Measurements from ENCODE around the gene TTF2.
"Not testable (repeated sequence)": the region's sequence is repeated elsewhere in the genome, so short reads cannot be mapped to it uniquely, and the experiment has no call there.

The TTF2 gene

DNA sequence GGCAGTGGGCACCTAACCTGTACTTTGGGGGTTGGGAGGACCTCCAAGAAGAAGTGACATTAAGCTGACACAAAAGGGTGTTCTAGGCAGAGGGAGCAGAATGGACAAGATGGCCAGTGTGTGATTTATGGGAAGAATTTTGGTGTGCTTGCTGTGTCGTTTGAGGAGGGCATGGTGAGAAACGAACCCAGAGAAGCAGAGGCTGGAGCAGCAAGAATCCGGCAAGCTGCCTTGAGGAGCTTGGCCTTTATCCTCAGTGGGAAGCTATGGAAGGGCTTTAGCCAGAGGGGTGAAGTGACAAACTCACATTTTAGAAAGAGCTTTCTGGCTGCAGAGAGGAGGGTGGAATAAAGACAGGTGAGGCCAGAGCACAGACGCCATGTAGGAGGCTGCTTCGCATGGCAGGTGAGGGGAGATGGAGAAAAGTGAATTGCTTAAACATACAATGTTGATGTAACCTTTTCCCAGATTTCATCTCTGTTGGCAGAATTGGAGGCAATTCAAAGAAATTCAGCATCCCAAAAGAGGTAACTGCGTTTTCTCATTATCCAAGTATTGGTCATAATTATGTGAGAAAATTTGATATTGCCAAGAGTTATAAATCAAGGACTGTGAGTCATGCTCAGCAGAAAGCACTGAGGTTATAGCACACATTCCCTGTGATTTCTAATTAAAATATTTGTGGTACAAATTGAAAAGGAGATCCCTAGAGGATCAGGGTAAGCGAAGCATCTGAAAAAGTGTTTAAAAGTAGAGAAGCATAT, 34.9 kb downstream of the TTF2 start:
- DNase-seq, result no peak

DNA sequence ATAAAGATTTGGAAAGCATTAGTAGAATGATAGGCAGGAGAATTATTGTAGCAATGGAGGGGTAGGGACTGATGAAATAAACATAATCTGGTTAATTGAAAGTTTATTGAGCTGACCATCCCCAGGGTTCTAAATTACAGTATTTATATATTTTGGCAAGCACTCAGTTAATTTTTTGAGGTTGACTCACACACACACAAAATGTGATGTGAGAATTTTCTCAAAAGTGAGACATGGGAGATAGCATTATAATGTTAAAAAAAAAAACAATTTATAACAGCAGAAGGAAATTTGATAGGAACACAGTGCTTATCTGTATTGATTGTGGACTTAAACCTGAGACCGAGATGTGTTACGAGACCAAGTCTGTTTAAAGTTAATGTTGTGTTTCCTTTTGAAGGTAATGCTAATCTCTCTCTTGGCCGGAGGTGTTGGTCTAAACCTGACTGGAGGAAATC, 36.9 kb downstream of the TTF2 start:
- no peak for DNase-seq

DNA sequence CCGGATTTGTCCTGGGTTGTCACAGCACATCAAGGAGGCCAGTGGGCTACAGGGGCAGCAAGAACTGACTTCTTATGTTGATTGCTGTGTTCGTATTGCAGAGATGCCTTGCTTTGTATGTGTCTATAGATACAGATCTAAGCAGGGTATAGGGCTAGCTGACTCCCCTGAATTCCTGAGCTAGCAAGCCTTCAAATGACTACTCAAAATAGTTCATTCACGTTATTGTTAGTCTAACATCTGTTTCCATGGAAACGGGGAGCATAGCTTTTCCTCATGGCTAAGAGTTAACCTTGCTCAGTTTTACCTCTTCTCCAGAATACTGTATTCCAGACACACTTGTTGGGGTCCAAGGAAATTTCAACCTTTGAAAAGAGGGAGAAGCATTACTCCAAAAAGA, 37.3 kb downstream of the TTF2 start:
- no peak for DNase-seq

DNA sequence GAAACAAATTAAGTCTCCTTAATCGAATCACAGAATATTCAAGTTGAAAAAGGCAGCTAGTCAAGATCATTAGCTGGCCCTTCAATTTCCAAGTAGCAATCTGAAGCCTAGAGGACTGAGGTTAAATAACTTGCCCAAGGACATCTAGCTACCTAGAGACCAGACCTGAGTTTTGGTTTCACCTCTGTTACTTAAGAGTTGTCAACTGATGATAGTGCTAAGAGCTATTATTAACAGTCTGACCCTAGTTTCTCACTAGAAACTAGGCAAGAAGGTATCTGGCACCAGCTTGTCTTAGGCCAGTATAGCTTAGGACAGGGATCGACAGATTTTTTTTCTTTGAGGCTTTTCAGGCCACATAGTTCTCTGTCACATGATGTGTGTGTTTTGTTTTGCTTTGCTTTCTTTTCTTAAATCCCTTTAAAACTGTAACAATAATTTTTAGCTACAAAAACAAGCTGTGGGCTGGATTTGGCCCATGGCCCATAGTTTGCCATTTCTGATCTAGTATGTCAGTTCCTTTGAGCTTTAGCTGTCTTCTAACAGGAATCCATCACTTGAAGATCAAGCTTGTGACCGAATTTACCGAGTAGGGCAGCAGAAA, 38.3 kb downstream of the TTF2 start:
- no peak for DNase-seq

DNA sequence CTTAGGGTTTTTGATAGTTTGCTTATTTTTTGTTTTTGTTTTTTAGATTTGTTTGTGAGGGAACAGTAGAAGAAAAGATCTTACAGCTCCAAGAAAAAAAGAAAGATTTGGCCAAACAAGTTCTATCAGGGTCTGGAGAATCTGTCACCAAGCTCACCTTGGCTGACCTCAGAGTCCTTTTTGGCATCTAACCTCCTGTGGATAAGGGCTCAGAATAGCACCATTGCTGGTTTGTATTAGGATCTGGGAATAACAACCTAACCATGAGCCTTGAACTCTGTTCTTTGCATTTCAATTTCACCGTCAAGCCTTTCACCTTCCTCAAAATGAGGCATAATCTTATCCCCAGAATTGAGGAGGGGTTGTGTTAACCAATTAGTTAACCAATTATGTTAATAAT, 41.2 kb downstream of the TTF2 start:
- DNase-seq, result no peak

DNA sequence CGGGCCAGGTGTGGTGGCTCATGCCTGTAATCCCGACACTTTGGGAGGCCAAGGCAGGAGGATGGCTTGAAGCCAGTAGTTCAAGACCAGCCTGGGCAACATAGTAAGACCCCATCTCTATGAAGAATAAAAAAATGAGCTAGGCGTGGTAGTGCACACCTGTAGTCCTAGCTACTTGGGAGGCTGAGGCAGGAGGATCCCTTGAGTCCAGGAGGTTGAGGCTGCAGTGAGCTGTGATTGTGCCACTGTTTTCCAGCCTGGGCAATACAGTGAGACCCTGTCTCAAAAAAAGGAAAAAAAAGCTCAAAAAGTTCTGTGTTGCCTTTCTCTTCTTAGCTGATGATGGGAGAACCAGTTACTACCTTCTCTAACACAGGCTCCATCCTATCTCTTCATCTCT, 41.7 kb downstream of the TTF2 start:
- not testable (repeated sequence) for DNase-seq

DNA sequence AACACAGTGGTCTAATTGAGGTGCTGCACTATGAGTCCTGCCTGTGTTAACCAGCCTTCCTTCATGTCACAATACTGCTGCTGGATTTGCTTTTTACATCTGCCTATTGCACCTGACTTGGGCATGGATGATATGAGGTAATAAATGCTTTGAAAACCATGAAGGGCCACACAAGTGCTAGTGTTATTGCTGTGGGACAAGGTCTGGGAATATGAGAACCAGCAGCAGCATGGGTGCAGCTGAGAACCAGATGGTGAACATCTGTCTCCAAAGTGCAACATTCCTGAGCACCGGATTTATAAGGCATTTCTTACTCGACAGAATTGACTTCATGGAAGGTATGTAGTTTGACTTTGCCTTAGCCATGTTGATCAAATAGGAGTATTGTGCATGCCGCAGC, 44.9 kb downstream of the TTF2 start:
- no peak for DNase-seq

DNA sequence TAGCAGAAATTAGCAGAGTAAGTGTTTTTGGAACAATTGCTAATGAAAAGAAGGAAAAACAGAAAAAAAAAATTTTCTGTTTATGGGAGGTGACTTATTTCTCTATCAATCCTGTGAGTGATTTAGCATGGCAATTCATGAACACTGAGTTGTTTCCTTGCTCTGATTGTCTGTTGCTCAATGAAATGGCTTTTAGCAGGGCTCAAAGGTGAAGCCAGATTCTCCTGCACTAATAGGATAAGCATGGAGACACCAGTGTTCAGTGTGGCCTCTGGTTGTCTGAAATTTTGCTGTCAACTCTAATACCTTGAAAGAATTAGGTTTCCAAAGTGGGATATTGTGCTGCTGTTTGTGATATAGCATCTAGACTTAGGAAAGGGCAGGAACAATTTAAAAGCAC, 45.6 kb downstream of the TTF2 start:
- DNase-seq, result no peak

DNA sequence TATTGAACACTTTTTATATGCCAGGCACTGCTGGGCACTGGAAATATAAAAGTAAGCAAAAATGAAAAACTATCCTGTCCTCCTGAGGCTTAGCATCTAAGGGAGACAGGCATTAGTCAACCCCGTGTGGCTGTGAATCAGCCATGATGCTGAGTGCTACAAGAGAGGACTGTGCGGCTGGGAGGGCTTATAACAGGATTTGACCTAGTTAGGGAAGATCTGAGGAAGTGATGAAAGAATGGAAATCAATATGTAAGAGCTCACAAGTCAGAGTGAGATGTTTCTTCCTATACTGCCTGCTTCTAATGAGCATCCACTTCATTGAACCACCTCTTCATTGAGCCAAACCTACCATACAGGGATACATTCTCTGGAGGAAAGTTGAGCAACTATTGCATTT, 46.4 kb downstream of the TTF2 start:
- no peak for DNase-seq

DNA sequence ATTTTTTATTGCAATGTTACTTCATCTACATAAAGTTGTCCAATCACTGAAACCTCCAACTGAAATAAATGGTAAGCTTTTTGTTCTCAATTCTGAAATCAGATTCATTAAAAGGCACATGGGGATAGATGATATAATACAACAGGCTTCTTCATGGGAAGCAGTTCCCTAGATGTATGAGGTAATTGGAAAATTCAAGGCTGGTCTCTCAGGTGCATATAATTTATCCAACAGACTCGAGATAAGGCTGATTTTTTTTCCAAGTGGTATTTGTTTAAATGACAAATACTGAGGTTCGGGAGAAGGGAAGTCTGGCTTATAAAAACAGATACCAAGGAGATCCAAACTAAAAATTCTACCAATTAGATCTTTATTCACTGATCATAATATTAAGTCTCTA, 47.2 kb downstream of the TTF2 start:
- no peak for DNase-seq

DNA sequence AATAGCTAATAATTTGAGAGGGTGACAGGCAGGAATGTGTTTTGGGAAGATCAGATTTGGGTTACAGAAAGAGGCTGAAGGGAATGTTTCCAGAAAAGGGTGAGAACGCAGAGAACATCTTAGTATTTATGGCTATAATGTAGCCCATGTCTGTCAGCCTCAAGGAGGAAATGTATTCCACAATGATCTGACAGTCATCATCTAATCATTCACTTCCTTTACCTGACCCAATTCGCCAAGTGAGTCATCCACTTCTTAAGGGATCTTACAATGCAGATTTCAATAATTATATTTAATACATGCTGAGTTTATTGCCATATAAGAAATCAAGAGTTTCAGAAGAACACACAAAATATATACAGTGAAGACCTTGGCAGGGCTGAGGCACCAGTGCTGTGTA, 50.6 kb downstream of the TTF2 start:
- DNase-seq, result no peak

DNA sequence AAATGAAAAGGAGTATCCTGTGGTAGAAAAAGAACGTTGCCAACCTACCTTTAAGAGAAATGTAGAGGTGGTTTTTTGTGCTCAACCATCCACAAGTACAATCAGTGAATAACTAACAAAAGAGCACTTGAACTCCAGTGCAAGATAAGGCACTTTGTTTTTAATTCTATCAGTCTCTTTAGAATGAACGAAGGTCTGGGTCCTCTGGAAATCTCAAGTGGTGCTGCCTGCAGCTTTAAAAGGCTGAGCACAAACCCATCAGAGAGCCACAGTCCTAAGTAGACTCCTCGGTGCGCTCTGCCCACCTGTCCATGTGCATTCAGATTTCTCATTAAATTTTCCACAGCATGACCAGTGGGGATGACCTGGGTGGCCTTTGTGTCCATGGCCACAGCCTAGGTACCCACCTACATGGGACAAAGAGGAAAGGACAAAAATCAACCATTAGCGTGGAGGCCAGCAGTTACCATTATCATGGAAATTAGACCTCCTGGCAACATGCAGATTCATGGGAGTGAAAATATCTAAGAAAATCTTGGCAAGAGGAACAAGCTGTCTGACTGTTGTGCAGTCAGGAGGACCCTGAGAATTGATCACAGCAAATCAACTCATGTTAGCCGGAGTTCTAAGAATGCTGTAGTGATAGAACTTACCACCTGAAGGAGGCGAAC, 52.1 kb downstream of the TTF2 start:
- DNase-seq, result no peak

DNA sequence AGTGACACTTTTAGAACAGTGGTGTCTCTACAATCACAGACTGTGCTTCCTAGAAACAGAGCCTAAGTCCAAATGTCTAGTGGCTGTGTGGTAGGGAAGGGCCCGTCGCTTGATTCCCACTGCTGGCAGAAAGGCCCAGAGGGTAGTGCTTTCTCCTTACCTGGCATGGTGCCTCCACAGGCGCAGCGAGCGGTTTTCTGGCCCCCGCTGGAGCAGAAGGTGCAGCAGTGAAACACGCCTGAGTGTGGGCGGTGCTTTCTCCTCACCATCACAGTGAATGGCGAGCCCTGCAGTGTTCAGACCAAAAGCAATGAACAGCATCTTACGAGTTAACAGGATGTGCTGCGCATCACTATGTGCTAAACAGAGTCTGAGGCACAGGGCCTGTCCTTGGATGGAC, 53.1 kb downstream of the TTF2 start:
- no peak for DNase-seq

DNA sequence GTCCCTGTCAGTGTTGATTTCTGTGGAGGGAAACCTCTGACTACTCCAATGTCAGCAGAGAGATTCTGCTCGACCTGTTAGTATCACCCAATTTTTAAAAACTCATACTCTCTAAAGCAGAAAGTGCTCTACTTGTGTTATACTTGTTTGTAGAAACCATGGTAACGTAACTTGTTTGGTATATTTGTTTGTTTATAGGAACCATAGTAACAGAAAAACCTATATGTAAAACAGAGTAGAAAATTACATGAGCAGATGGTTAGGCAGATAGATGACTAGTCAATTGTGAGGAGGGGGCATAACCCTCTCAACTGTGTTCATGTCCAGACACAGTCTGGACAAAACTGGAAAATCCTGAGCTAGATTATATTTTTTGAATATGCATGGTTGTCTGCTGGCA, 54.8 kb downstream of the TTF2 start:
- no peak for DNase-seq

DNA sequence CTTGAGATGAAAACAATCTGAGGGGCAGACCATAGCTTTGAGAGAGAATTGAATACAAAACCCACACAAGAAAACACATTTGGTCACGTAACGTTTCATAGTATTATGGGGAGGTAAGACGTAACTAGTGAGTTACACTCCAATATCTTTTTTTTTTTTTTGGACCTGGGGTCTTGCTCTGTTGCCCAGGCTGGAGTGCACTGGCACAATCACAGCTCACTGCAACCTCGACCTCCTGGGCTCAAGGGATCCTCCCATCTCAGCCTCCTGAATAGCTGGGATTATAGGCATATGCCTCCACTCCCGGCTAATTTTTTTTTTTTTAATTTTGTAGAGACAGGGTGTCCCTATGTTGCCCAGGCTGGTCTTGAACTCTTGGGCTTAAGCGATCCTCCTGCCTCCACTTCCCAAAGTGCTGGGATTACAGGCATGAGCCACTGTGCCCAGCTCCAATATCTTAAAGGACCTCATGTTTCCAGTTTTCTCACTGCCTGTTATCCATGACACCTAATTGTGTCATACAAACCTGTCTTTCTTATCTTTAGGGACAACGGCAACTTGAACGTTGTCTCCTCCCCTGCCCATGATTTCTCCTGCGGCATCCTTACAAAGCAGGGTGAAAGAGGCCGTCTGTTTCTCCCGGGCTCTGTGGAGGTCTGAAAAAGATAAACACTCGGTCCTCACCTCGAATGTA, 56.1 kb downstream of the TTF2 start:
- no peak for DNase-seq

DNA sequence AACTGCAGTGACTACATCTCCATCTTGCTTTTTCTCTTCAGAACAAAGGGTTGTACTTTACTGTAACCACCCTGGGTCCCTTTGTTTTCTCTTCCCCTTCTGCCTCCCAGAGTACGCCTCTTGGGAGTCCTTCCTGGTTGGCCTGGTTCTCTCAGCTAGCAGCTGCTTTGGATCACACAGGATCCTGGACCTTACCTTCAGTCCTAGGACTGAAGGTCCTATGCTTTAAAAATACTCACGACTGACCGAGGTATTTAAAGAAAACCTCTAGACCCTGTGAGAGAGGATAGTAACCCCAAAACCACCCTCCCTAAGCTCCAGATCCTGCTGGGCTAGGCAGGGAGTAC, 56.6 kb downstream of the TTF2 start:
- no peak for DNase-seq

DNA sequence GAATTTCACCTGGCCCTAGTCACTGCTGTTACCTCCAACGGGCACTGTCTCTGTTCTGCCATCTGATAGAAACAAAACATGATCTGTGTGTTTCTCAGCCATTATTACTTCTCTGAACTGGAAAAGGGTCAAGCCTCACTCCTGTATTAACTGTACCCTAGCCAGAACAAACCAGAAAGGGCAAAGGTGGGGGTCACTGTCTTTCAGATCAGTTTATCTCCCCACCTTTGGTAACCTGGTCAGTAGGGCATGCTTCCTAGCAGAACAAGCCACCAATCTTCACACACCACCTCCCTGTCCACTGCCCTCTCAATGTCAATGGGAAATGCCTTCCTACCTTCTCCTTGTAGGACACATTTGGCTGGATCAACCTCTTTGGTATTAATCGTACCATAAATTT, 57.6 kb downstream of the TTF2 start:
- DNase-seq, result no peak

DNA sequence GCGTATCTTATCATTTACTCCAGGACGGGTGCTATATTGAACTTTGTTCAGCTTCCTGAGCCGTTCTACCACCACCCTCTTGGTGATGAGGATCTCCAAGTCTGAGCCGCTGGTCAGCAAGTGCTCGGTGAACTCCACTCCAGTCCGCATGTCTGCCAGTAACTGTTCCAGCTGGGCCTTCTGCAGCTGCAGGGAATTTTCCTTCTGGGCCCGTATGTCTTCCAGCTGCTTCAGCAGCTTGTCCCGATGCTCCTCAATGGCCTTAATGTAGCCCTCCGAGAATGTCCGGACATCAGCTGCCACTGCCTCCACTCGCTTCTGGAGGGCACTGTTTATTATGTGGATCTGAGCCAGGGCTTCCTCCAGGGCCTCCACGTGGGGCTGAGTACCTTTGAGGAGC, 58.0 kb downstream of the TTF2 start:
- no peak for DNase-seq

DNA sequence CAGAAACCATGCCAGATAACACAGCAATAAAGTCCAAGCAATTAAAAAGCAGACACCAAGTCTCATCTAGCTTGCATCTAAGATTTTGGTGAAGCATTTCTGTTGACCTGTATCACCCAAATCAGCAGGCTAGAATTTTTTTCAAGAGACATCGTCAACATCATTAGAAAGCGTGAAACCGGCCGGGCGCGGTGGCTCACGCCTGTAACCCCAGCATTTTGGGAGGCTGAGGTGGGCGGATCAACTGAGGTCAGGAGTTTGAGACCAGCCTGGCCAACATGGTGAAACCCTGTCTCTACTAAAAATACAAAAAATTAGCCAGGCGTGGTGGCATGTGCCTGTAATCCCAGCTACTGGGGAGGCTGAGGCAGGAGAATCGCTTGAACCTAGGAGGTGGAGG, 59.0 kb downstream of the TTF2 start:
- DNase-seq, result not testable (repeated sequence)

DNA sequence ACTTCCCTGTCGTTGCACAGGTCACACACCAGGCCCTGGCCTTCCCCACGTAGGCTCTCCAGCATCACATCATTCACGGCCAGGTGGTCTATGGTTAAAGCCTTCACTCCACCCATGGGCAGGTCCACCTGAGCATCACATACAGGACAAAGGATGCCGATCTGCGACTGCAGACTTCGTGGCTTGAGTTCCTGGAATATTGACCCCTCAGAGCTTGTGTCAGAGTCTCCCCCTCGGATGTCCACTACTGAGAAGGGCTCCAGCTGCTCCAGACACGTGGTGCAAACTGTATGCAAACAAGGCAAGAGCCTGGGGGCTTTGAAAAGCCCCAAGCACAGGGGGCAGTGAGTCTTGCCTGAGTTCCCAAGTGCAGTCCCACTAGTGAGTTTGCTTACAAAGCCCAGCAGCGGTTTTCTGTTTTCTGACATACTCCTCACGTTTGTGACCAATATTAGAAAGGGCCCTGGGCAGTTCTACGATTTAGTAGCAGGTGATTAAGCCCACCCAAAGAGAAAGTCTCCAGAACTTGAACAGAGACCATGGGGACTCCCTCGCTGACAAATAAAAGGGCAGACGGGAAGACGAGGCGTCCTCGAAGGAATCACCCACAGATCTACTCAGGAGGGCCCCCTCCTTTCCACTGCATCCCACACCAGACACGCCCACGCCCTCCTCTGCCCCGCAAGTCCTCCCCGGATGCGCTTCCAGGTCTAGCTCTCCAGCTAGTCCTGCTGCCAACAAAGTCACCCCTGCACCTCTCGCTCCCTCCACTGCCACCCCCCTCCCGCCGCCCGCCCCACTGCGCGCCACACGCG, 60.9 kb downstream of the TTF2 start:
- DNase-seq, result no peak

DNA sequence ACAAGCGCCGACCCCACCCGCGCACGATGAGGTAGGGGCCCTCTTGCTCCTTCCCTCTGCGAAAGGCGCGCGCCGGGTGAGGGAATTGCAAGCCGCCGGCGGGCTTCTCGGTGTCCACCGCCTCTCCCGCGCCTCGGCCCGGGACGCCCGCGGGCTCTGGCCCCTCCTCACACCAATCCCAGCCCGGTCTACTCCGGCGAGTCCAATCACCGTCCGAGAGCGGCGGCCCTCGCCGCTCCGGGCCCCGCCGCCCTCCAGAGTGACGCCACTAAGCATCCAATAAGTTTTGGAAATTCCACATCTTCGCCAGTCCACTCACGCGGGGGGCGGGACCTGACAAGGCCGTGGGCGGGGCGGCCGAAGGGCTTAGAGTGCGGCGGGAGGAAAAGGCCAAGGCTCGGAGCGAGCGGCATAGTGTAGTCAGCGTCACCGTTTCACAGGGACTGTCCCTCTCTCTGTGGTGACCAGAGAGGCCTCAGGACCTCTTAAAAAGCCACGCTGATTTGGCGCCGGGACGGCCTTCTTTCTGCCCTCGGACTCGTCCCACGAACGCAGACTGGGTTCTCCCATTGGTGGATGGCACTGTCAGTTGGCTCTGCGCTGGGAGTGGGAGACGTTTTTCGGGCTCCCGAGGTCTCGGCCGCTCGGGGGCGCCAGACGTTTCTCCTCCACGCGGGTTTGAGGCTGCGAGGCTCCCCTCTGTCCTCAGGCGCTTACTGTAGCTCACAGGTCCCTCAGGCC, 61.6 kb downstream of the TTF2 start, which contains the start of gene TRIM45:
TSS of gene TRIM45 (minus strand) at position 161 of the 741 bp plus-strand sequence. CDS start 548 bp downstream, outside the sequence.
- peak; percentile 51 to 68 (median 60) for DNase-seq

Data from activated CD4-positive, CD25-positive, alpha-beta regulatory T cell (primary cell).